Panc1 (cell line): Measurements from ENCODE around the gene ASIC3. TPM values are rescaled to one million over a fixed set of nuclear protein-coding genes. Genes with fewer than 3 reads are reported as not detected.
A peak's percentile ranks its signal among the peaks of the same experiment; 100 is the strongest.

Source experiments
- ATAC-seq: fragments of 200-7000 bp; cut with Tn5 transposase; 2 replicates; pipeline ENCODE4 v1.9.1; 2020; ENCODE audit warnings: mild to moderate bottlenecking, moderate library complexity
- BruUV-seq: library from RNA; stranded (reverse); fragments of 400-500 nt; replicated peaks from 2 replicates; lab custom pipeline; 2021; lab: Mats Ljungman, UMichigan
- CTCF ChIA-PET: fragments of 300-600 bp; sonication (Branson Sonifier 250); formaldehyde crosslinking; loops from one replicate; lab custom pipeline; 2022; ENCODE audit warnings: antibody characterized with exemption; lab: Charles Lee
- POLR2A ChIA-PET: fragments of 300-600 bp; sonication (Branson Sonifier 250); formaldehyde crosslinking; loops from one replicate; lab custom pipeline; 2022; ENCODE audit warnings: antibody characterized with exemption; lab: Charles Lee
- DNase-seq: peaks from one replicate; pipeline ENCODE4 v3.0.0-alpha.2; 2010; ENCODE audit warnings: low read depth, low spot score
- H3K27ac ChIP-seq: 2 replicates; pipeline ENCODE4 v1.5.1; 2011; ENCODE audit warnings: mild to moderate bottlenecking, low read length, inconsistent platforms
- H3K27me3 ChIP-seq: fragments of 200-500 bp; sonication (Bioruptor generic); 2 replicates; pipeline ENCODE4 v1.6.0; 2014; ENCODE audit warnings: low read length, inconsistent platforms; ENCODE audit not compliant: control insufficient read depth, insufficient read depth
- H3K36me3 ChIP-seq: fragments of 200-500 bp; sonication (Bioruptor generic); 2 replicates; pipeline ENCODE4 v1.5.1; 2014; ENCODE audit warnings: inconsistent platforms, mild to moderate bottlenecking, low read length, moderate library complexity; ENCODE audit not compliant: control insufficient read depth, insufficient read depth
- H3K4me1 ChIP-seq: 2 replicates; pipeline ENCODE4 v1.5.1; 2011; ENCODE audit warnings: inconsistent platforms, mild to moderate bottlenecking, low read length, moderate library complexity; ENCODE audit not compliant: control insufficient read depth, insufficient read depth
- H3K4me3 ChIP-seq, 2 experiments: 2 replicates each; pipeline ENCODE4 v1.5.1; 2011 to 2012; ENCODE audit warnings: low read depth in 2 of 2, low read length in 2 of 2, mild to moderate bottlenecking in 2 of 2, inconsistent platforms in 1 of 2, moderate library complexity in 1 of 2
- H3K9me3 ChIP-seq: fragments of 200-500 bp; sonication (Bioruptor generic); 2 replicates; pipeline ENCODE4 v1.5.1; 2014; ENCODE audit warnings: low read depth, mild to moderate bottlenecking, inconsistent platforms, low read length, moderate library complexity; ENCODE audit not compliant: control insufficient read depth, insufficient read depth
- CTCF ChIP-seq: fragments of 450-650 bp; IDR thresholded peaks from 2 replicates; pipeline ENCODE4 v1.5.1; 2017; ENCODE audit warnings: mild to moderate bottlenecking
- POLR2AphosphoS5 ChIP-seq: IDR thresholded peaks from 2 replicates; pipeline ENCODE4 v1.6.1; 2012; ENCODE audit warnings: mild to moderate bottlenecking, low read depth, low read length, moderate library complexity
- TCF7L2 ChIP-seq: IDR thresholded peaks from 2 replicates; pipeline ENCODE4 v1.6.1; 2011; ENCODE audit warnings: mild to moderate bottlenecking, low read depth, low read length, inconsistent platforms
- in situ Hi-C: cut with HindIII; loops from 2 replicates; pipeline ENCODE4 v1.10.0; 2016; ENCODE audit warnings: low sequenced_read_pairs, low pct_unique_long_range_greater_than_20kb
- intact Hi-C: fragments of 100-400 bp; cut with micrococcal nuclease; formaldehyde crosslinking; loops from one replicate; pipeline ENCODE4 v1.10.0; 2022; ENCODE audit not compliant: unreplicated experiment
- total RNA-seq: library from RNA; stranded (reverse); gene quantifications from one replicate; pipeline ENCODE4 v1.2.1, GENCODE V29; 2021; ENCODE audit not compliant: unreplicated experiment
- TF ChIP-seq, protein P1 (sequence below), 2 experiments: IDR thresholded peaks; 2 replicates each; pipeline ENCODE4 v1.6.1; 2011 to 2012; ENCODE audit warnings: low read depth in 2 of 2, control low read depth in 1 of 2, low read length in 1 of 2, mild to moderate bottlenecking in 1 of 2, moderate library complexity in 1 of 2; ENCODE audit not compliant: insufficient read depth in 1 of 2

Gene ASIC3
- total RNA-seq, 1 experiment from 2014 or later = 1.3 TPM

GRCh38 chr7:151007469-151007898 is 40.8 kb upstream of the ASIC3 start:
- Histone ChIP-seq H3K27ac (no peak overlapping the region), H3K4me1 (peaks cover 34% of the 10 kb centered on the region), H3K27me3 (no peaks in the 10 kb centered on the region), H3K9me3 (no peaks in the 10 kb centered on the region), H3K4me3 (no peak overlapping the region), H3K36me3 (no peaks in the 10 kb centered on the region)
- CTCF ChIA-PET = interaction anchor here (1.1 kb wide), 1 partner anchor 13 kb away, joined by 4 read pairs; no protein-coding TSS in a partner anchor
- ATAC-seq = no peak
- no peak for TF ChIP-seq CTCF
- TF ChIP-seq TCF7L2 = no peak
- TF ChIP-seq, protein P1, sequence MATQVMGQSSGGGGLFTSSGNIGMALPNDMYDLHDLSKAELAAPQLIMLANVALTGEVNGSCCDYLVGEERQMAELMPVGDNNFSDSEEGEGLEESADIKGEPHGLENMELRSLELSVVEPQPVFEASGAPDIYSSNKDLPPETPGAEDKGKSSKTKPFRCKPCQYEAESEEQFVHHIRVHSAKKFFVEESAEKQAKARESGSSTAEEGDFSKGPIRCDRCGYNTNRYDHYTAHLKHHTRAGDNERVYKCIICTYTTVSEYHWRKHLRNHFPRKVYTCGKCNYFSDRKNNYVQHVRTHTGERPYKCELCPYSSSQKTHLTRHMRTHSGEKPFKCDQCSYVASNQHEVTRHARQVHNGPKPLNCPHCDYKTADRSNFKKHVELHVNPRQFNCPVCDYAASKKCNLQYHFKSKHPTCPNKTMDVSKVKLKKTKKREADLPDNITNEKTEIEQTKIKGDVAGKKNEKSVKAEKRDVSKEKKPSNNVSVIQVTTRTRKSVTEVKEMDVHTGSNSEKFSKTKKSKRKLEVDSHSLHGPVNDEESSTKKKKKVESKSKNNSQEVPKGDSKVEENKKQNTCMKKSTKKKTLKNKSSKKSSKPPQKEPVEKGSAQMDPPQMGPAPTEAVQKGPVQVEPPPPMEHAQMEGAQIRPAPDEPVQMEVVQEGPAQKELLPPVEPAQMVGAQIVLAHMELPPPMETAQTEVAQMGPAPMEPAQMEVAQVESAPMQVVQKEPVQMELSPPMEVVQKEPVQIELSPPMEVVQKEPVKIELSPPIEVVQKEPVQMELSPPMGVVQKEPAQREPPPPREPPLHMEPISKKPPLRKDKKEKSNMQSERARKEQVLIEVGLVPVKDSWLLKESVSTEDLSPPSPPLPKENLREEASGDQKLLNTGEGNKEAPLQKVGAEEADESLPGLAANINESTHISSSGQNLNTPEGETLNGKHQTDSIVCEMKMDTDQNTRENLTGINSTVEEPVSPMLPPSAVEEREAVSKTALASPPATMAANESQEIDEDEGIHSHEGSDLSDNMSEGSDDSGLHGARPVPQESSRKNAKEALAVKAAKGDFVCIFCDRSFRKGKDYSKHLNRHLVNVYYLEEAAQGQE (IDR thresholded peaks at IDR 0.05; ENCODE audit: insufficient read depth in 1 of 2, low read depth in 2 of 2, low read length in 1 of 2) = no peak
- POLR2A ChIA-PET = no interaction called here
- intact Hi-C loops (no loop called here), in situ Hi-C loops (no loop called here)
- no peak for DNase-seq
- no TSS peak for BruUV-seq

- Histone ChIP-seq H3K27ac (peak overlapping the region; percentile 12; the same call in 1 of the 2 replicates), H3K9me3 (no peaks in the 10 kb centered on the region), H3K36me3 (no peaks in the 10 kb centered on the region), H3K27me3 (no peaks in the 10 kb centered on the region), H3K4me1 (peaks cover 34% of the 10 kb centered on the region), H3K4me3 (peak overlapping the region in 1 of 2 experiments; percentile 41; a peak in 2 of 4 replicates)
- no peak for ATAC-seq
- TF ChIP-seq, protein P1 (IDR thresholded peaks at IDR 0.05; ENCODE audit: insufficient read depth in 1 of 2, low read depth in 2 of 2, low read length in 1 of 2) = no peak
- no peak for TF ChIP-seq POLR2AphosphoS5
- ChIA-PET CTCF (interaction anchor here (1.1 to 1.4 kb wide), 2 partner anchors 13 to 46 kb away, joined by 3 to 4 read pairs; no protein-coding TSS in a partner anchor), POLR2A (no interaction called here)
- in situ Hi-C loops = no loop called here
- DNase-seq = no peak
- intact Hi-C loops = no loop called here
- no TSS peak for BruUV-seq
Observed at GRCh38 chr7:151008143-151008510, 40.2 kb upstream of the ASIC3 start.
